ENCODE data around the gene THOC6.
"Not testable (repeated sequence)": the region's sequence is repeated elsewhere in the genome, so short reads cannot be mapped to it uniquely, and the experiment has no call there.

The THOC6 gene

GRCh38 chr16:3030222-3031212, 6.7 kb downstream of the THOC6 start:
- no peak for DNase-seq (ENCODE audit: low spot score)

- DNase-seq (ENCODE audit: low spot score): no peak
These were observed 8.8 kb downstream of the THOC6 start for GRCh38 chr16:3032624-3033023.

GRCh38 chr16:3035289-3035971, 11.6 kb downstream of the THOC6 start:
- no peak for DNase-seq (ENCODE audit: low spot score)

GRCh38 chr16:3035972-3036725, 12.3 kb downstream of the THOC6 start:
- no peak for DNase-seq (ENCODE audit: low spot score)

- no peak for DNase-seq (ENCODE audit: low spot score)
These were observed 13.0 kb downstream of the THOC6 start, which contains the start of gene BICDL2 for GRCh38 chr16:3036726-3037315. TSS of gene BICDL2 (minus strand) at chr16:3036944. CDS start at chr16:3035496, 1,448 bp downstream.

- no peak for DNase-seq (ENCODE audit: low spot score)
These were observed 14.4 kb downstream of the THOC6 start for GRCh38 chr16:3038256-3038655.

GRCh38 chr16:3038896-3039295, 15.1 kb downstream of the THOC6 start:
- no peak for DNase-seq (ENCODE audit: low spot score)

- DNase-seq (ENCODE audit: low spot score): no peak
These were observed 18.5 kb downstream of the THOC6 start for GRCh38 chr16:3042376-3042775.

GRCh38 chr16:3044708-3045107, 20.9 kb downstream of the THOC6 start:
- DNase-seq (ENCODE audit: low spot score): no peak

- DNase-seq (ENCODE audit: low spot score): no peak
These were observed 22.2 kb downstream of the THOC6 start, which contains the start of gene MMP25 for GRCh38 chr16:3045758-3046640. TSS of gene MMP25 (plus strand) at chr16:3046561. CDS start at chr16:3046918, 357 bp downstream.

GRCh38 chr16:3046641-3047386, 23.0 kb downstream of the THOC6 start:
- peak; percentile 63 for DNase-seq (ENCODE audit: low spot score)

GRCh38 chr16:3047387-3047720, 23.5 kb downstream of the THOC6 start:
- DNase-seq (ENCODE audit: low spot score): no peak

- DNase-seq (ENCODE audit: low spot score): no peak
These were observed 26.2 kb downstream of the THOC6 start for GRCh38 chr16:3049921-3050481.

GRCh38 chr16:3050487-3050886, 26.7 kb downstream of the THOC6 start:
- DNase-seq (ENCODE audit: low spot score): no peak

- no peak for DNase-seq (ENCODE audit: low spot score)
These were observed 27.2 kb downstream of the THOC6 start for GRCh38 chr16:3051009-3051408.

- no peak for DNase-seq (ENCODE audit: low spot score)
These were observed 27.7 kb downstream of the THOC6 start for GRCh38 chr16:3051494-3051893.

GRCh38 chr16:3052571-3053329, 28.9 kb downstream of the THOC6 start:
- DNase-seq (ENCODE audit: low spot score): not testable (repeated sequence)

- not testable (repeated sequence) for DNase-seq (ENCODE audit: low spot score)
These were observed 29.5 kb downstream of the THOC6 start for GRCh38 chr16:3053330-3053710.

All from D341Med (cell line).